EH (cell line): ENCODE data around the gene RNF217.
"Not testable (repeated sequence)": the region's sequence is repeated elsewhere in the genome, so short reads cannot be mapped to it uniquely, and the experiment has no call there.

Source experiments
- DNase-seq: peaks from one replicate; pipeline ENCODE4 v3.0.0-alpha.2; 2015; ENCODE audit warnings: low read depth

Gene RNF217

DNA sequence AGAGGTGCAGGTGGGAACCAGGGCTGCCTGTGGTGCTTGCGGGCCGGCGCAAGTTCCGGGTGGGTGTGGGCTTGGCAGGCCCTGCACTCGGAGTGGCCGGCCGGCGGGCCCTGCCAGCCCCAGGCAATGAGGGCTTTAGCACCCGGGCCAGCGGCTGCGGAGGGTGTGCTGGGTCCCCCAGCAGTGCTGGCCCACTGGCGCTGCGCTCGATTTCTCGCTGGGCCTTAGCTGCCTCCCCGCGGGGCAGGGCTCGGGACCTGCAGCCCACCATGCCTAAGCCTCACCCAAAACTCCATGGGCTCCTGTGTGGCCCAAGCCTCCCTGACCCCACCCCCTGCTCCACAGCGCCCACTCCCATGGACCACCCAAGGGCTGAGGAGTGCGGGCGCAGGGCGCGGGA lies 163.6 kb downstream of the RNF217 start:
- DNase-seq = not testable (repeated sequence)

DNA sequence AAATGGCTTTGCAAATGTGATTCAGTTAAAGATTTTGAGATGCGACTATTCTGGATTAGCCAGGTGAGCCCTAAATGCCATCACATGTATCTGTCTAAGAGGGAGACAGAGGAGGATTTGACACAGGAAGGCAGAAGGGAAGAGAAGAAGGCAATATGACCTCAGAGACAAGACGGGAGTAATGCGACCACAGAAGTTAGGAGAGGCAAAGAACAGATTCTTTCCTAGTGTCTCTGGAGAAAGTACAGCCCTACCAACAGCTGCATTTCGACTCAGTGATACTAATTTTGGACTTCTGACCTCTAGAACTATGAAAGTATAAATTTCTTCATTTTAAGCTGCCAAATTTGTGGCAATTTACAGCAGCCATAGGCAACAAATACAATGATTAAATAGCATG lies 167.1 kb downstream of the RNF217 start:
- DNase-seq = no peak

DNA sequence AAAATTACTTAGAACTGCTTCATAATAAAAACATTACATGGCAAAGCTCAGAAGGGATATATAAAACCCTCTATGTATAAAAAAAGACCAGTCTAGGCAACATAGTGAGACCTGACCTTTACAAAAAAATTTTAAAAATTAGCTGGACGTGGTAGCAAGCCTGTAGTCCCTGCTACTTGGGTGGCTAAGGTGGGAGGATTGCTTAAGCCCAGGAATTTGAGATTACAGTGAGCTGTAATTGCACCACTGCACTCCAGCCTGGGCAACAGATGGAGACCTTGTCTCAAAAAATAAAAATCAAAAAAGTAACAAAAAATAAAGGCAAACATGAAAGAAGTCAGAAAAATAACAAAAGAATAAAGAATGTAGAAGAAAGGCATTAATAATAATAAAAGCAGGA lies 169.8 kb downstream of the RNF217 start:
- DNase-seq = no peak

DNA sequence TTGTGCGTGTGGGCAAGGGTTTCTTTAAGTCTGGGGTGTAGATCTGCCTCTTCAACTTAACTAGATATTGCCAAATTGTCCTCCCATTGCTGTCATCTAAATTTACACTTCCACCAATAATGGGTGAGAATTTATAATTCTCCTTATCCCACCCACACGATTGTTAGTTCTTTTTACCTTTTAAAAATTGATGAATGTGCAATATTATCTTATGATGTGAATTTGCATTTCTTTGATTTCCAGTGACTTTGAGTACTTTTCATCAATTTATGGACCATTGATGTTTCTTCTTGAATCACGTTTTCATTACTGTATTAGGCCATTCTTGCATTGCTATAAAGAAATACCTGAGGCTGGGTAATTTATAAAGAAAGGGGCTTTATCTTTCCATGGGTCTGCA lies 174.1 kb downstream of the RNF217 start:
- DNase-seq = no peak

DNA sequence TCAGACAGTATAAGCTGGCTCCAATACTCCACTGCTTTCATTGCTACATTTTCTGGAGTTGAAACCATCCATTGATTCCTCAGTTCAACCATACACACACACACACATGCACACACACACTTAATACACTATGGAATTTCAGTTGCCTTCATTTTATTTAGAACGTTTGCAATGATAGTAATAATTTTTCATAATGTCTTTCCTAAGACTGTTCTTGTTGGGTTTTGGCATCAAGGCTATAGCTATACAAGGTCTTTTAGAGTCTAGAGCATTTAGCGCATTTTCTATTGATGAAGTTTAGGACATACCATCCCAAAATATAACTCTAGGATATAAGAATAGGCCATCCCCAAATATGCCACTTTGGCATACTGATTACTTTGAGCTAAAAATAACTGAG lies 175.8 kb downstream of the RNF217 start:
- no peak for DNase-seq

DNA sequence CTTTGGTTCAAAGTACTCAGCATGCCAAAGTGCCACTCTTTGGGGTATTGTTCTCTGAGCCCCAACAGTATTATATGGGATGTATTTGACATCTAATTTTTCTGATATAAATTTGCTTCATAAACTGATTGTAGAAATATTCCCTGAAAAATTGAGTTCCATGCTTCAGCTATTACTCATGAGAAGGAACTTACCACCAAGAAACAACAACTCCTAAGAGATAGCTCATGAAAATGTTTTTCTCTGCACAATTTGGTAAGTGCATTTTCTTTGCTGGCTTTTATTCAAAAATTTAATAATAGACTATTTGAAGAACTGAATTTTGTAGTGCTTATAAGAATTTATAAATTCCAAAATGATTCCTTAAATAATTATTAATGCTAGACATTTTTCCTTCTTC lies 178.6 kb downstream of the RNF217 start:
- DNase-seq = peak; percentile 70
